H54 (cell line): Measurements from ENCODE around the gene GALNT9.
"Not testable (repeated sequence)": the region's sequence is repeated elsewhere in the genome, so short reads cannot be mapped to it uniquely, and the experiment has no call there.

Experiments used
- DNase-seq: peaks from one replicate; pipeline ENCODE4 v3.0.0; 2011; ENCODE audit warnings: low spot score, mixed read lengths; ENCODE audit not compliant: insufficient read length
- FAIRE-seq: peaks from 3 replicates; lab custom pipeline; 2011; peaks lifted over from hg19 to GRCh38; lab: Jason Lieb, UNC
- POLR2A ChIP-seq: IDR thresholded peaks from 2 replicates; pipeline ENCODE4 v1.6.1; 2011; ENCODE audit warnings: low read depth, mild to moderate bottlenecking, low read length

The GALNT9 gene

GRCh38 chr12:132222096-132222807, 107.1 kb downstream of the GALNT9 start:
- DNase-seq (no peak), FAIRE-seq (no peak)
- TF ChIP-seq POLR2A, result no peak

- DNase-seq, FAIRE-seq: not testable (repeated sequence)
These were observed 109.6 kb downstream of the GALNT9 start for GRCh38 chr12:132219761-132220160.

GRCh38 chr12:132219323-132219722, 110.1 kb downstream of the GALNT9 start:
- no peak for FAIRE-seq
- no peak for TF ChIP-seq POLR2A
- no peak for DNase-seq

- no peak for FAIRE-seq
These were observed 110.5 kb downstream of the GALNT9 start for GRCh38 chr12:132218915-132219314.

GRCh38 chr12:132218527-132218875, 110.9 kb downstream of the GALNT9 start:
- TF ChIP-seq POLR2A, result no peak
- DNase-seq (no peak), FAIRE-seq (no peak)

More at GRCh38 chr12:132218915-132219314, 110.5 kb downstream of the GALNT9 start:
- TF ChIP-seq POLR2A, result no peak
- DNase-seq, result no peak

- no peak for TF ChIP-seq POLR2A
- no peak for DNase-seq
- no peak for FAIRE-seq
These were observed 111.4 kb downstream of the GALNT9 start for GRCh38 chr12:132217800-132218526.

GRCh38 chr12:132217371-132217770, 112.0 kb downstream of the GALNT9 start:
- TF ChIP-seq POLR2A, result no peak
- DNase-seq, result no peak
- FAIRE-seq, result no peak

GRCh38 chr12:132216354-132216987, 112.9 kb downstream of the GALNT9 start:
- TF ChIP-seq POLR2A, result no peak
- FAIRE-seq, result no peak

GRCh38 chr12:132215299-132215989, 113.9 kb downstream of the GALNT9 start:
- no peak for TF ChIP-seq POLR2A
- FAIRE-seq (no peak), DNase-seq (no peak)

More at GRCh38 chr12:132216354-132216987, 112.9 kb downstream of the GALNT9 start:
- DNase-seq, result no peak

- no peak for TF ChIP-seq POLR2A
- no peak for DNase-seq
- no peak for FAIRE-seq
These were observed 114.5 kb downstream of the GALNT9 start for GRCh38 chr12:132214891-132215290.

GRCh38 chr12:132214161-132214476, 115.3 kb downstream of the GALNT9 start:
- FAIRE-seq, result no peak
- DNase-seq, result no peak
- no peak for TF ChIP-seq POLR2A

GRCh38 chr12:132213359-132214160, 115.8 kb downstream of the GALNT9 start:
- DNase-seq (no peak), FAIRE-seq (no peak)
- no peak for TF ChIP-seq POLR2A

- no peak for TF ChIP-seq POLR2A
- DNase-seq (no peak), FAIRE-seq (no peak)
These were observed 117.6 kb downstream of the GALNT9 start for GRCh38 chr12:132211816-132212215.
